Stimulated activated CD4-positive, alpha-beta T cell treated with anti-CD3 and anti-CD28 coated beads, TNF-alpha, amount 100 ng/mL, for 48 hours (primary cell): Measurements from ENCODE around the gene RECQL.

ENCODE experiments used
- DNase-seq, 3 donors: peaks; one replicate each; pipeline ENCODE4 v3.0.0-alpha.2; 2020; ENCODE audit warnings: low read depth in 3 of 3

The RECQL gene, protein sequence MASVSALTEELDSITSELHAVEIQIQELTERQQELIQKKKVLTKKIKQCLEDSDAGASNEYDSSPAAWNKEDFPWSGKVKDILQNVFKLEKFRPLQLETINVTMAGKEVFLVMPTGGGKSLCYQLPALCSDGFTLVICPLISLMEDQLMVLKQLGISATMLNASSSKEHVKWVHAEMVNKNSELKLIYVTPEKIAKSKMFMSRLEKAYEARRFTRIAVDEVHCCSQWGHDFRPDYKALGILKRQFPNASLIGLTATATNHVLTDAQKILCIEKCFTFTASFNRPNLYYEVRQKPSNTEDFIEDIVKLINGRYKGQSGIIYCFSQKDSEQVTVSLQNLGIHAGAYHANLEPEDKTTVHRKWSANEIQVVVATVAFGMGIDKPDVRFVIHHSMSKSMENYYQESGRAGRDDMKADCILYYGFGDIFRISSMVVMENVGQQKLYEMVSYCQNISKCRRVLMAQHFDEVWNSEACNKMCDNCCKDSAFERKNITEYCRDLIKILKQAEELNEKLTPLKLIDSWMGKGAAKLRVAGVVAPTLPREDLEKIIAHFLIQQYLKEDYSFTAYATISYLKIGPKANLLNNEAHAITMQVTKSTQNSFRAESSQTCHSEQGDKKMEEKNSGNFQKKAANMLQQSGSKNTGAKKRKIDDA

DNA sequence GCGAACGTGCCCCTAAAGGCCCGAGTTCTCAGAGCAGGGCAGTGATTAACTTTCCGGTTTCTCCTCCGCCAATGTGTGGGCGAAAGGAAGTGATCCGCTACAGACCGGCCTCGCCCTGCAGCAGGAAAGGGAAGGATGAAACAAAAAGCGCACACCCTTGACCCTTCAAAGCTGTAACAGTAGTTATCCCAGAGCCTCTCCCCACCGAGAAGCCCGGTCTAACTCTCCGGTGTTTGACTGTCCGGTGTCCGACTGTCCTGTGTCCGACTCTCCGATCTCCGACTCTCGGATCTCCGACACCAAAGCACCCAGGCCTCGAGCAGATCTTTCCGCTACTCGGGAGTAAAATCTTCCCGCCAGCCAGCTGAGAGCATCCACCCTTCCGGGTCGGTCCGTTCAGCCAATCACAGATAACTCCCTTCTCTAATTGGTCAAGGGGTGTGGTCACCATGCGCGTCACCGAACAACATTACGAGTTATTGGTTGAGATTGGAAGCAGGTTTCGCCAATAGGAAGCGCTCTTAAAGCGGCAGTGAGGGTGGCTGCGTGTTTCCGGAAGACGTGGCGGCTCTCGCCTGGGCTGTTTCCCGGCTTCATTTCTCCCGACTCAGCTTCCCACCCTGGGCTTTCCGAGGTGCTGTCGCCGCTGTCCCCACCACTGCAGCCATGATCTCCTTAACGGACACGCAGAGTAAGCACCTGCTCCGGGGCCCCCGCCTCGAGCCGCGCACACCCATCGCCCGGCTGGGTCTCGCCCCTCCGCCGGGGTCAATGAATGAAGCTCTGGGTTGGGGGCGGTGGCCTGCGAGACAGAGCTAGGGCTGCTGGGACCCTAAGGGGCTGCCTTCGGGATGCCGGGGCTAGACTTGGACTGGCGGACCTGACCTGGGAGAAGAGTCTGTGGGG is at the start of gene RECQL, which contains the start of gene GOLT1B:
Gene RECQL (minus strand): TSS at position 378 of the 906 bp plus-strand sequence. CDS start 2,065 bp downstream, outside the sequence.
Gene GOLT1B (plus strand): TSS at position 532 of the 906 bp plus-strand sequence. CDS start 135 bp downstream, at position 667.
- peak; percentile 79 to 87 (median 79) for DNase-seq

DNA sequence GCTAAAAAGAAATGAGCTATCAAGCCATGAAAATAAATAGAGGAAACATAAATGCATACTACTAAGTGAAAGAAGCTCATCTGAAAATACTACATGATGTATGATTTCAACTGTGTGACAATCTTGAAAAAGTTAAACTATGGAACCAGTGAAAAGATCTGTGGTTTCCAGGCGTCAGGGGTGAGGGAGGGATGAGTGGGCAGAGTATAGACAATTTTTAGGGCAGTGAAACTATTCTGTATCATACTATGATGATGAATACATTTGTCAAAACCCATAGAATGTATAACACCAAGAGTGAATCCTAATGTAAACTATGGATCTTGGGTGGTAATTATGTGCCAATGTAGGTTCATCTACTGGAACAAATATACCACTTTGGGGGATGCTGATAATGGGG is 46.0 kb upstream of the RECQL start:
- DNase-seq: peak in 1 of 3 donors; percentile 42

DNA sequence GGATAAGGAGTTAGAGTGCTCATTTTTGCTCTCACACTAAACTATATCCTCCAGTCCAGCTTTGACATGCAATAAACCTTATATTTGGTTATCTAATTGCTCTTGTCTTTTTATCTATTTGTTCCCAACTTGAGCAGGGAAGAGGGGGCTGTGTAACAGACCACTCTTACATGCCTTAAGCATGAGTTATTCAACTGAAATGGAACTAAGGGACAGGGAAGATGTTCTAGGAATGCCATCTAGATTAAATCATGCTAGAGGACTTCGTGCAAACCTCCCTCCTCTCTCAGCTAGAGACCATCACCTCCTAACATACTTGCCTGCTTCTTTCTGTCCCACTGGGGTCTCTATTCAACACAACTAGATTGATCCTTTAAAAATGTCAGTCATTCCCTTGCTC is 45.3 kb upstream of the RECQL start:
- DNase-seq: no peak

DNA sequence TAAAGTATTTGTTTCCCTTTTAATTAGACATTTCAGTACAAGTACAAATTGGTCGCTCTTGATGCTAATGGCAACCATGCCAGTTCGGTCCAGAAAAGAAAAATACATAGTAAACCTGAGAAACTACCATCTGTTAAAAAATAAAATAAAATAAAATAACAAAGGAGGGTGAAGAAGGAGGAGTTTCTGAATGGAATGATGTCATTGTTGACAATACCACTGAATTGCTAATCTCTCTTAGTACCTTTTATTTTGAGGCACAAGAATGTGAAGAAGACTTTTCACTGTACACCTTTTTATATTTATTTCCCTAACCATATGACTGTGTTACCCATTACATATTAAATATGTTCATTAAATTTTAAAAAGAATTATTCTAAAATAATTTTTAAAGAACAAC is 44.1 kb upstream of the RECQL start:
- no peak for DNase-seq

DNA sequence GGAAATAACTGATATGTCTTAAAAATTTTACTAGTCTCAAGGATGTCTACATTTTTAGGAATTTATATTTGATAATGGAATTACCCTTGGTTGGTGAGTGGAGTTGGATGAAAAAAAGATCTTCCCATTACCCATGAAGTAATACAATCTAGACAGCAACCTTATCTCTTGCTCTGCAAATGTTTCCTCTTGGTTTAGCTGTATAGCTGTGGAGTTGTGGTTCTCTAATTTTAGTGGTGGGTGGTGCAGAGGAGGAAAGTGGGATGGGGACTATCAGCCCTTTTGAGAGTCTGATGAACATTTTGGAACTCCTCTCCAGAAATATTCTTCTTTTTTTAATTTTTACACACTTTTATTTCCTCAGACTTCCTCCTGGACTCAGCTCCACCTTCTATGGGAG is 41.7 kb upstream of the RECQL start:
- DNase-seq: no peak

DNA sequence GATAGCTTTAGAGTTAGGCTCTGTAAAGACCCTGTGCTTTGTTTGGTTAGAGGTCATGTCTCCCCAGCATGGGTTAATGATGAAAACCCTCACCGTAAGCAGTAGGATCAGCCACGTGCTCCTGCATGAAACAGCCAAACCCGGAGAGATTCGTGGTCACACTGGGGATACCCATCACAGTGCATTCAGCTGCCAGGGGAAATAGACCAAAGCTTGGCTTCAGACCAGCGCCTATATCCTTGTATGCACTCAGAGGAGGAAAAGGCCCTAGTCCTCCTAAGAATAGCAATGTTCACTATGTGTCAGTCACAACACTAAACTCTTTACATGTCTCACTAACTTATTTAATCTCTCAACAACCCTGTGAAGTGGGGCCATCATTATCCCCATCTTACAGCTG is 41.0 kb upstream of the RECQL start:
- DNase-seq: no peak

DNA sequence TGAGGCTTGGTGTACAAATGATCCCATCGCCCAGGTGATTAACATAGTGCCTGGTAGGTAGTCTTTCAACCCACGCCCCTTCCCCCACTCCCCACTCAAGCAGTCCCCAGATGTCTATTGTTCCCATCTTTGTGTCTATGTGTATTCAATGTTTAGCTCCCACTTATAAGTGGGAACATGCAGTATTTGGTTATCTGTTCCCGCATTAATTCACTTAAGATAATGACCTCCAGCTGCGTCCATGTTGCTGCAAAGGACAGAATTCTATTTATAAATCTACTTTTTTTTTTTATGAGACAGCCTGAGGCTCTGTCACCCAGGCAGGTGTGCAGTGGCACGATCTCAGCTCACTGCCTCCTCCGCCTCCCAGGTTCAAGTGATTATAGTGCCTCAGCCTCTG is 40.3 kb upstream of the RECQL start:
- no peak for DNase-seq

DNA sequence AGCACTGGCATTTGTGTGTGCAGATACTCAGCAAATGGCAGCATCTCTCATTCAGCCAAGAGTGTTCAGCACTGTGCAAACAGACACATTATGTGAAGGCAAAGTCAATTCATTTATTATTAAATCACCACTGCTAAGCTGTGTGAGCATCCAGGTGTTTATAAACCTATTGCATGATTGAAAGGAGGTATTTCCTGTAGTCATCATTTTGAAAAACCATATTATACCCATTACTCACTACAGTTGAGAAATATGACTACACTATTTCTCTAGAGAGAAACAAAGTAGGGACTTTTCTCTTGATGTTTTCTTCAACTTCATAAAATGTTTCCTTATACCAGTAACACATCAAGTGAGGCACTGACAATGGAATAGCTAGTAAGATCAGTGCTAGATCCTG is 38.4 kb upstream of the RECQL start:
- no peak for DNase-seq

DNA sequence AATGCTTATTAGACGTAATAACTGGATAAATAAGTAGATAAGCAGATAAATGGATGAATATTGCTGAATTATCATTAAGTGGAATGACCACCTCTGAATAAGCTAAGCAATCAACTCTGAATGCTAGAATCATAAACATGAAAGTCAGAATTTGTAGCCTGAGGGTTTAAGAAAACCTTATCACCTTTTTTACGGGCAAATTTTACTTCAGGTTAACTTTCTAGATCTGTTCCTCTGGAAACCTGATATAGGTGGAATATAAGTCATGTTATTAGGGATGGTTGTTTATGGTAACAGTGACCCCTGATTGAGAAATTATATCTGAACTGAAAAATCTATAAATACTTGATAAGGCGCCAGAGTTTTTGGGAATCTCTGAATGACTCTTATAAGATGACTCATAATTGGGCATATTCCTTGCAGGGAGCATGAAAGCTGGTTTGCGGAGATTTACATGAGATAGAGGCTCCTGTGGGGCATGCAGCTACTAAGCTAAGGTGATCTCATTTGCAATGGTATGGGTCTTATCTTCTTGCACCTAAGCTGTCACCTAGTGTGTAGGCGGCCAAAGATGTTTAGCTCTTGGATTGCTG is 36.7 kb upstream of the RECQL start:
- DNase-seq: no peak

DNA sequence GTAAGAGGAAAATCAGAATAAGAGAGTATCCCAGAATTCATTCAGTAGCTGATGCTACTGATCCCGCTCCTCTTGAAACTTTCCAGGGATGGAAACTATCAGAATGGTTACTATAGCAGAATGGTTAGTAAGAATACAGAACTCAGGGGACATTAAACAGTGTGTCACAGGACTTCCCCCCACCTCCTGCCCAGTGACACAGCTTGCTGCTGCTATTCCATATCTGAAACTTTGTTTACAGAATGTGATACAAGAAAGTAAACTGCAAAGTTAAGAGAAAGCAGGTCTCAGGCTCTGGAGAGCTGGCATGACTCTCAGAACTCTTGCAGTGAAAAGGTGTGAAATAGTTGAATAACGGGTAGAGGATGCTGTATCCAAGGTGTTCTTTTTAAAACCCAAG is 28.0 kb upstream of the RECQL start:
- no peak for DNase-seq

DNA sequence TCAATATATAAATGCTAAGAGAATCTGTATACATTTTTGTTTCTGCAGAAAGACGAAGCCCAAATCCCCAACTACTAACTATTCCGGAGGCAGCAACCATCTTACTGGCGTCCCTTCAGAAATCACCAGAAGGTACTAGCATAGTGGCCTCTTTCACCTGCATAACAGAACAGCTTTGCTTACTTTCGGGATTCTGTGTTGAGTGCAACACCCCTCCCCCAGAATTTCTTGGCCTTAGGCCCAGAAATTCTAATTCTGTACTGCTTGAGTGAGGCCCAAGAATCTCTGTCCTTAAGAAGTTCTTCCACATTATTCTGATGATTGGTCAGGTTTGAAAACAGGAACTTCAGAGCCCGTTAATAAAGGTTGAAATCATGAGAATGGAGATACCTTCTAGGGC is 27.5 kb upstream of the RECQL start:
- DNase-seq: no peak

DNA sequence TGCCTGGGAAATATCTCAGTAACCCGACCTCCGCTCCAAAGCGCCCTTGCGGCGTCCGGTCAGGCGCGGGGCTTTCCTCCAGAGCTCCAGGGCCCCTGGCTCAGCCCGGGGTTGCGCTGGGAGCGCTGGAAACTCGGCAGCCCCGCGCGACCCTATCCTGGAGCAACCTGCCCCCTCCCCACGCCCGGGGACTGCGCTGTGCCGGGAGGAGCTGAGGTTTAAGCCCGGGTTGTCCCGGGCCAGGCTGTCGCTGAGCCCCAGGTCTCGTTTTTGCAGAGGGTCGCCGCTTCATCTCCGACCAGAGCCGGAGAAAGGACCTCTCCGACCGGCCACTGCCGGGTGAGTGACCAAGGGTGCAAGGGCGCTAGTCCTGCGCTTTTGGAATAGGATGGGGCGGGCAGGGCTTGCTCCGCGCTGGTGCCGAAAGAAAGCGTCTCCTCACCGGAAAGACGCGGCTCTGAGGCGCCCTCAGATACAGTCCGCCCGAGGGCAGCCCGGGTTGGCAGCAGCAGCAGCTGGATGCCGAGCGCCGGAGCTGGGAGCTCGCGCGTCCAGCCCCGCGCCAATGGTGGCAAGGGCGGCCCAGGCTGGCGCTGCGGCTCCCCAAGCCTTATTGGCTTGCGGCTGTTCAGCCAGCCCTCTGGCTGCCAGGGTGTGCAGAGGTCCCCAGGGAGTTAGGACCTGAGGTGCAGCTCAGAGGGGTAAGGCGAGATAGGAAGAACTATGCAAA is 26.2 kb upstream of the RECQL start:
- DNase-seq: peak; percentile 44 to 47 (median 47)

DNA sequence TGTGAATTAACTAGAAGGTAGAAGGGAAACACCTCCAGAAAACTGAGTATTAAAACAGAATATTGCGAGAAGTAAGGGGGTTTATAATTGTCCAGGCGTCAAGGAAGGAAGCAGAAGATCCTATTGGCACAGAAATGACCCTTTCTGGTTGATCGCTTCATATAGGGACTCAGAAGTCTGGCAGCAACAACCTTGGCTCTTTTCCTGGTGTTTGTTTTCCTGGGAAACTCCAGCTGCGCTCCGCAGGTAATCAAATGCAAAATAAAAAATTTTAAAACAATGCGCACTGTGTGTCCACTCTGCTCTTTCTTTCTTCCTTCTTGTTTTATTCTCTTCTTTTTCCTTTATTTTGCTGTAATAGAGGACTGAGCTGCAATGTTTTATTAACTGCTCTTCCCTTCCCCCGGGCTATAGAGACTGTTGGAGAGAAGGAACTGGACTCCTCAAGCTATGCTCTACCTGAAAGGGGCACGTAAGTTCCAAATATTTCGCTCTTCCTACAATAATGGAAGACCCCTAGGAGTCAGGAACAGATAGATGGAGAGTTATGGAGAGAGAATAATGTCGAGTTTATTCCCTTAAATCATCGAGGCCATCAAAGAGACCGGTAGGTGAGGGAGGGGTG is 25.4 kb upstream of the RECQL start:
- DNase-seq: no peak

DNA sequence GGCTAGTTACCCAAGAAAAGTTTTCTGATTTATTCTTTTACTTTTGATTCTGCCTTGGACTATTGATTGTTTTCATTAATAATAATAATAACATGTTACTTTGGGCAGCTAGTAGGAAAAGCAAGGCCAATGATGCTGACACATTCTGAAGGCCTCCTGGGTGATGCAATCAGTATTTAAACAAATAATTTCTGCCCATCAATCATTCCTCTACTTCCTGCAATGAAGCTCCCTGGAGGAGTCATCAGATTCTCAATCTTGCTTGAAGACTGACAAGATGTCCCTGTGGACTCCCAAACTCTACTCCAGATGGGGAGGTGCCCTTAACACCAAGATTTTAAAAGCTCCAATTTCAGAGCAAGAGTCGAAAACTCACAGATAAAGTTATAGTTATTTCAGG is 24.6 kb upstream of the RECQL start, which contains the start of gene SPX:
Gene SPX (plus strand): TSS at position 244 of the 400 bp plus-strand sequence. CDS start 177 bp downstream, outside the sequence.
- no peak for DNase-seq

DNA sequence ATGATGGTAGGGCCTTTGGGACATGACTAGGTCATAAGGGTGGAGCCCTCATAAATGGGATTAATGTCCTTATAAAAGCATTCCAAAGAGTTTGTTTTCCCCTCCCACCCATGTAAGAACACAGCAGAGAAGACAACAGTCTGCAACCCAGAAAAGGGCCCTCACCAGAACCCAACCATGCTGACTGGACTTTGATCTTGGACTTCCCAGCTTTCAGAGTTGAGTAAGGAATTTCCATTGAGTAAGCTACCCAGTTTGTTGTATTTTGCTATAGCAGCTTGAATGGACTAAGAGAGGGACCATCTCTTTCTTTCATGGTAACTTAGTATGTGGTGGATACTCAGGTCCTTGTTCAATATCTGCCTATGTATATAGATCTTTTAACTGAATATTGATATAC is 21.7 kb upstream of the RECQL start:
- DNase-seq: no peak

DNA sequence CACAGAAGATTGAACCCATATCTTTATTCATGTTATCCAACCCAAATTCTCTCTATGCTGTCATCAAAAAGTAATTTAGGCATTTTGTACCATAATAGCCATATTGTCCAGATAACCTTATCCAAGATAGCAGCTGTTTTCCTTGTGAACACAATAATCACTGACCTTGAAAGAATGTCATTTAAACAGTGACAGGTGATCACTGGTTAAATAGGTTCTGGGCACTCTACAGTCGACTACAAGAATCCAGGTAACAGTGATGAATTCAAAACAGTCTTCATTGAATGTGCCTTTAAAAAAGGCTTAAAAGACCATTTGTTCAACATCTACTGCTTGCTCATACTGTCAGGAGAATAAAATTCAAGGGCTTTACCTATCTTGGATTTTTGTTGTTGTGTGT is 20.1 kb upstream of the RECQL start:
- no peak for DNase-seq

DNA sequence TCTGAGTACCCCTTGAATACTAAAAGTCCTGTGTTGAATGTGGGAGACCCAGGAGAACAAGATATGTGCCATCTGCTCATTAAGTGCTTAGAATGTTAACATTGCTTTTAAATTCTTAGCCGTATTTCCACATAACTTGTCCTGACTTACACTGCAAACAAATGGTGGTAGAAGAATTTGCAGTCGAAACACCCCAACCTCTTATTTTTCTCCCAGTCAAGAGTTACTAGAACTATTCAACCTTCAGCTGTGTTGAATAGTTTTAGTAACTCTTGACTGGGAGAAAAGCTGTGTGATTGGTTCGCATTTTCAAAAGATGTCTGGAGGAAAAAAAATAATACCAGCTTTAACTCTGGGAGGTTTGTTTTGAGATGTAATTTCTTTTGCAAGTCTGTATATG is 17.0 kb upstream of the RECQL start:
- no peak for DNase-seq

DNA sequence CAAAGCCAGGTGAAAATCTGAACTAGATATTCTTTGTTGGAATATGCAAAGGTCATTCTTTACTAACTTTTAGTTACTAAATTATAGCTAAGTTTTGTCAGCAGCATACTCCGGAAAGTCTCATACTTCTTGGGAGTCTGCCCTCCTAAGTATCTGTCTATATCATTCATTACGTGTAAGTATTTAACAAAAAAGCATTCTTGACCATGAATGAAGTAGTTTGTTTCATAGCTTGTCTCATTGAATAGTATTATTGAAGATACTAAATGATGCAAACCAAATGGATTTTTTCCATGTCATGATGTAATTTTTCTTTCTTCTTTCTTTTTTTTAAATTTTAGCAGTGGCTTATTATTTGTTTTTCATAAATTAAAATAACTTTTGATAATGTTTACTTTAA is 14.8 kb upstream of the RECQL start:
- DNase-seq: no peak

DNA sequence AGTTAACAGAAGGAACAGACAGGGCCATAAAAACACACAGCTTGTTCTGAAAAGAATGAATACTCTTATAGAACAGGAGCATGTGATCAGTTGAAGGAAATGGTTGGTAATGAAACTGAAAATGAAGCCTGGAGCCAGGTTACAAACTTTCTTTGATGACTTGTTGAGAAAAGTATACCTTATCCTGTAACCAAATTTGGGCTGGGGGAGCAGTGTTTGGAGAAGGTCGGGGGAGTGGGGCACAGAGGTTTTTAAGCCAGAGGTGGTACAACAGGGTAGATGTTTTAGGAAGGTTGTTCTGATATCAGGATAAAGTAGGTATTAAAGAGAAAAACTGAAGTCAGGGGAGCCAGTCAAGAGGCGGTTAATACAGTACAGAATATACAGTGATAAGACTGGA is 8.3 kb upstream of the RECQL start:
- DNase-seq: no peak

DNA sequence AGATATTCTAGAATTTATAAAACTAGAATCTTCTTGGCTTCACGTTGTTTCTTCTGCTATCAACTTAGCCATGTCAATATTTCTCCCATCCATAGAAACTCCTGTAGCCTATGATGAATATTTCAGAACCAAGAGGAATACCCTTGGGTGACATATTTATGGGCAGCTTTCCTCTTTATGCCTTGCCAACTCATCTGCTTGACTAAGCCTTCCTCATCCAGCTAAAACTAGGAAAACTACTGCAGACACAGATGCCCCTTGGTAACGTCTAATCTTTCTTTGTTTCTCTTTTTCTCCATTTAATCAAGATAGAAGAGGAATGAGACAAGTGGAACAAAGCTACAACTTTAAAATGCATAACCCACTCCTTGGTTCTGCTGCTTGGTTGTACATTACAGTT is 6.4 kb upstream of the RECQL start:
- DNase-seq: no peak

DNA sequence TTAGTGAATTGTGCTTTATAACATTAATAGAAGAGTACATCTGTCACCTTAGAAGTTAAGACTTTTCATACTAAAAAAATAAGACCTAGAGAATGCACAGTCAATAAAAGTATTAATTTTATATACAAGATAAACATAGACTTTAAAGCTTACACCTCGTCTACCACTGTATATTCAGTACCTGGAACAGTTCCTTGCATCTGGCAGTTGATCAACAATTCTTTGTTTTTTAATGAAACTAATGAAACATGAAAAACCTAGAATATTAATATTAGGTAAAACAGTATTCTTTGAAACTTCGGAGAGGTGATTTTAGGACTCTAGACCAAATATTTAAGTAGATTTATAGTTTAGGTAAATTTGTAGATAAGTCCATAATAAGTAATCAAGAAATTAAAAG is 4.5 kb upstream of the RECQL start:
- no peak for DNase-seq
